Measurements from ENCODE around the gene MFGE8. TPM values are rescaled to one million over a fixed set of nuclear protein-coding genes. Genes with fewer than 3 reads are reported as not detected.

Gene MFGE8
- polyA plus RNA-seq, 1 donor (not counting 4 experiments of a cell fraction or from before 2014, with no cell fraction given), result 55.3 TPM

DNA sequence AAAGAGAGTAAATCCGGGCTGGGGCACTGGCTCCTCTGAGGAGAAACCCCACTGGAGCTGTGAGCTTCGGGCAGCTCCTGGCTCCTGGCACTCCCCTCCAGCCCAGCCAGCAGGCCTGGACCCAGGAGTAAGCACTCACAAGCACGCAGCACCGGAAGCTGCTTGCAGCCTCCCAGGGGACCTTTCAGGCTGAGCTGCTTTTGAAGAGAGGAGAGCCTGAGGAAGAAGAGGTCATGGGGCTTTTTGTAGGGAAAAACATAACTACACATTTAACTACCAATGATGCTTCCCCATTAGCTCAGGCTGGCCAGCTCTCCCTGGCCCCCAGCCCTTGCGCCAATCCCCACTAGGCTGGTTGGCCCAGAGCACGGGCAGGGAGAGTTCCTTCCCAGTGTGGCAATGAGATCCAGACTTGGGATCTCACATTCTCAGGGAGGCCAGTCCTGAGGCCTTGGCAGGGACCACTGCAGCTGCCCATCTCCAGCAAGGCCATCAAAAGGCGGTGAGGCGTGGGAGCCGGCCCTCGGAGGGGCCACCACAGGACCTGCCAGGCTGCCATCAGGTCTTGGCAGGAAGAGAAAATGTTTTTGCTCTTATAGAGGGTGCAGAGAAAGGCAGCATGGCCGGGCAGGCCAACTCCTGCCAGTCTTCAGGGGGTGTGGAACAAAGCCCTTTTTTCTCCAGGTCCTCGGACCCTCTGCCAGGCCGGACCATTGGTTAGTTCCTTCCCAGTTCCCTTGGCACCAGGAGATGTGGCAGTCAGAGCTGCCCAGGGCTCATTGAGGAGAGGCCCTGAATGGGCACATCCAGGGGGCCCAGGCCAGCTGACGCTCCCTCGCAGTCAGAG is 41.5 kb upstream of the MFGE8 start:
- H4K20me1 ChIP-seq (ENCODE audit: control insufficient read depth, extremely low read depth, insufficient read depth, low read length), result no peaks in the 10 kb centered on the region
- H3K9ac ChIP-seq (ENCODE audit: control insufficient read depth, extremely low read depth, insufficient read depth, low read length), result no peak overlapping the region
- no peaks in the 10 kb centered on the region for H3K9me3 ChIP-seq (ENCODE audit: control insufficient read depth, low read depth, low read length)
- H3K27me3 ChIP-seq (ENCODE audit: control insufficient read depth, extremely low read depth, insufficient read depth, low read length), result no peaks in the 10 kb centered on the region
- DNase-seq (ENCODE audit: low read depth, low spot score), result no peak
- H3K36me3 ChIP-seq (ENCODE audit: control insufficient read depth in 2 of 2, extremely low read depth in 1 of 2, insufficient read depth in 2 of 2, low read length in 2 of 2), result no peaks in the 10 kb centered on the region
- H3K4me3 ChIP-seq (ENCODE audit: control insufficient read depth in 2 of 3, extremely low read depth in 1 of 3, insufficient read depth in 2 of 3, low read depth in 1 of 3, low read length in 3 of 3), result no peak overlapping the region
- FAIRE-seq, result no peak
- H3K9me1 ChIP-seq (ENCODE audit: control insufficient read depth, extremely low read depth, insufficient read depth, low read length), result no peaks in the 10 kb centered on the region
- H3K27ac ChIP-seq (ENCODE audit: control insufficient read depth, insufficient read depth, low read length), result no peak overlapping the region
- no peaks in the 10 kb centered on the region for H3K4me1 ChIP-seq (ENCODE audit: control insufficient read depth, extremely low read depth, insufficient read depth, low read length)
- dilution Hi-C loops (cut with MboI; ENCODE audit: extremely low pct_ligation_motif_present, low sequenced_read_pairs), result no loop called here
- H3K79me2 ChIP-seq (ENCODE audit: control insufficient read depth, insufficient read depth, low read length), result no peaks in the 10 kb centered on the region
- H3K4me2 ChIP-seq (ENCODE audit: control insufficient read depth, extremely low read depth, insufficient read depth, low read depth, low read length), result no peak overlapping the region
- no peak overlapping the region for H2AFZ ChIP-seq (ENCODE audit: control insufficient read depth, low read length)
- TF ChIP-seq EZH2 (IDR thresholded peaks at IDR 0.05; ENCODE audit: low read length), result no peak
- TF ChIP-seq, protein P1, sequence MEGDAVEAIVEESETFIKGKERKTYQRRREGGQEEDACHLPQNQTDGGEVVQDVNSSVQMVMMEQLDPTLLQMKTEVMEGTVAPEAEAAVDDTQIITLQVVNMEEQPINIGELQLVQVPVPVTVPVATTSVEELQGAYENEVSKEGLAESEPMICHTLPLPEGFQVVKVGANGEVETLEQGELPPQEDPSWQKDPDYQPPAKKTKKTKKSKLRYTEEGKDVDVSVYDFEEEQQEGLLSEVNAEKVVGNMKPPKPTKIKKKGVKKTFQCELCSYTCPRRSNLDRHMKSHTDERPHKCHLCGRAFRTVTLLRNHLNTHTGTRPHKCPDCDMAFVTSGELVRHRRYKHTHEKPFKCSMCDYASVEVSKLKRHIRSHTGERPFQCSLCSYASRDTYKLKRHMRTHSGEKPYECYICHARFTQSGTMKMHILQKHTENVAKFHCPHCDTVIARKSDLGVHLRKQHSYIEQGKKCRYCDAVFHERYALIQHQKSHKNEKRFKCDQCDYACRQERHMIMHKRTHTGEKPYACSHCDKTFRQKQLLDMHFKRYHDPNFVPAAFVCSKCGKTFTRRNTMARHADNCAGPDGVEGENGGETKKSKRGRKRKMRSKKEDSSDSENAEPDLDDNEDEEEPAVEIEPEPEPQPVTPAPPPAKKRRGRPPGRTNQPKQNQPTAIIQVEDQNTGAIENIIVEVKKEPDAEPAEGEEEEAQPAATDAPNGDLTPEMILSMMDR (optimal IDR thresholded peaks at IDR 0.05 in 1 of 3, IDR thresholded peaks at IDR 0.05 in 1 of 3, conservative IDR thresholded peaks at IDR 0.05 in 1 of 3; ENCODE audit: extremely low read depth in 1 of 3, insufficient read depth in 2 of 3, low read length in 3 of 3), result no peak

DNA sequence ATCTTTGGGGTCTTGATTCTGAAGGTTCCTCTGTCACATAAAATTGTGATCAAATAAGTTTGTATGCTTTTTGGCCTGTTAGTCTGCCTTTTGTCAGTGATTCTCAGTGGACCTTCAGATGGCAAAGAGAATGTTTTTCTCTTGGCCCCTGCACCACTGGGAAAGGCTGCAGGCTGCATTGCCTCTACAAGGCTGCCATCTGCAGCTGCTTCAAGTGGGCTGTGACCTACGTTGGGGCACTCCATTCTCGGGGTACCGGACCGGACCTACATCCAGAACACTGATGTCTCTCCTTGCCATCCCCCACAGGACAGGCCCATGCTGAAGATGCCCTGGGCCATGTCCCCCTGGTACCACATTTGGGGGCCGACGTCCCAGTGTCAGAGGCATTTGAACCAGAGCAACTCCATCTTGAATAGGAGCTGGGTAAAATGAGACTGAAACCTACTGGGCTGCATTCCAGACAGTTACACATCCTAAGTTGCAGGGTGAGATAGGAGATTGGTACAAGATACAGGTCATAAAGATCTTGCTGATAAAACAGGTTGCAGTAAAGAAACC is 37.5 kb upstream of the MFGE8 start:
- no peak for TF ChIP-seq EZH2 (IDR thresholded peaks at IDR 0.05; ENCODE audit: low read length)
- TF ChIP-seq, protein P1 (optimal IDR thresholded peaks at IDR 0.05 in 1 of 3, IDR thresholded peaks at IDR 0.05 in 1 of 3, conservative IDR thresholded peaks at IDR 0.05 in 1 of 3; ENCODE audit: extremely low read depth in 1 of 3, insufficient read depth in 2 of 3, low read length in 3 of 3), result peak in 1 of 3 experiments; percentile 16
- Histone ChIP-seq H3K27ac (ENCODE audit: control insufficient read depth, insufficient read depth, low read length) (no peak overlapping the region), H3K4me3 (ENCODE audit: control insufficient read depth in 2 of 3, extremely low read depth in 1 of 3, insufficient read depth in 2 of 3, low read depth in 1 of 3, low read length in 3 of 3) (no peak overlapping the region), H3K79me2 (ENCODE audit: control insufficient read depth, insufficient read depth, low read length) (no peaks in the 10 kb centered on the region), H3K4me1 (ENCODE audit: control insufficient read depth, extremely low read depth, insufficient read depth, low read length) (no peaks in the 10 kb centered on the region), H3K27me3 (ENCODE audit: control insufficient read depth, extremely low read depth, insufficient read depth, low read length) (peaks cover 3% of the 10 kb centered on the region), H3K9ac (ENCODE audit: control insufficient read depth, extremely low read depth, insufficient read depth, low read length) (no peak overlapping the region), H3K4me2 (ENCODE audit: control insufficient read depth, extremely low read depth, insufficient read depth, low read depth, low read length) (no peak overlapping the region), H3K9me1 (ENCODE audit: control insufficient read depth, extremely low read depth, insufficient read depth, low read length) (no peaks in the 10 kb centered on the region), H3K9me3 (ENCODE audit: control insufficient read depth, low read depth, low read length) (no peaks in the 10 kb centered on the region), H3K36me3 (ENCODE audit: control insufficient read depth in 2 of 2, extremely low read depth in 1 of 2, insufficient read depth in 2 of 2, low read length in 2 of 2) (no peaks in the 10 kb centered on the region), H4K20me1 (ENCODE audit: control insufficient read depth, extremely low read depth, insufficient read depth, low read length) (no peaks in the 10 kb centered on the region), H2AFZ (ENCODE audit: control insufficient read depth, low read length) (no peak overlapping the region)
- dilution Hi-C loops (cut with MboI; ENCODE audit: extremely low pct_ligation_motif_present, low sequenced_read_pairs), result no loop called here
- FAIRE-seq (no peak), DNase-seq (ENCODE audit: low read depth, low spot score) (no peak)
